Head of caudate nucleus (tissue), 42 donors: ENCODE data around the gene COMMD6.
A peak's percentile ranks its signal among the peaks of the same experiment; 100 is the strongest.

ENCODE experiments used
- DNase-seq, 42 donors: peaks; one replicate each; pipeline versions ENCODE4 v3.0.0 to v3.0.0-alpha.2; 2020 to 2021; ENCODE audit warnings: mixed read lengths in 7 of 42
- intact Hi-C: fragments of 100-400 bp; cut with DNase I; formaldehyde crosslinking; loops from one replicate; pipeline ENCODE4 v1.15.0; 2022

COMMD6 gene

DNA sequence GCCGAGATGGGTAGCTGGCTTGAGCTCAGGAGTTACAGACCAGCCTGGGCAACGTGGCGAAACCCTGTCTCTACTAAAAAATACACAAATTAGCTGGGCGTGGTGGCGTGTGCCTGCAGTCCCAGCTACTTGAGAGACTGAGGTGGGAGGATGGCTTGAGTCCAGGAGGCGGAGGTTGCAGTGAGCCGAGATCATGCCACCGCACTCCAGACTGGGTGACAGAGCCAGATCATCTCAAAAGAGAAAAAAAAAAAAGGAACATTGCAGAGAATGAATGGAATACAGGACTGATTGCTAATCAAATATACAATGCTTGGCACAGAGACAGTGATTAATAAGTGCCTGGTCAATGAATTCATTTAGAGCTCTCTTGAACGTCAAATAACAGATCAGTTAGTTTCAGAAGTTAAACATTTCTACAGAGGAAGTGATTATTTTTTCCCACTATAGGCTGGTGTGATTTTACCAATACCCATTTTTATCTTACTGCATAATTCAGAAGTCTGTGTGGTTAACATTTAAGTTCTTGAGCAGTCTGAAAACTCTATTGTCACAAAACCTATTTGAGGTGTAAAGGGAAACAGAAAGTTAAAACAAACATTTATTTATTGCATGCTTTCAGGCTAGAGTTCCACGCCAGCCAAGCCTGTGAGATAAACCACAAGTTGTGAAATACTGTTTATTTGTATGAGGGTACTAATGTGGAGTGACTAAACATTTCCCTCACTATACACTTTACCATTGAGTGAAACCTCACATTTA lies 48.0 kb downstream of the COMMD6 start:
- intact Hi-C loops = loop anchor here (10.0 kb wide), 1 partner anchor 115 kb away; no protein-coding TSS in a partner anchor
- no peak for DNase-seq

DNA sequence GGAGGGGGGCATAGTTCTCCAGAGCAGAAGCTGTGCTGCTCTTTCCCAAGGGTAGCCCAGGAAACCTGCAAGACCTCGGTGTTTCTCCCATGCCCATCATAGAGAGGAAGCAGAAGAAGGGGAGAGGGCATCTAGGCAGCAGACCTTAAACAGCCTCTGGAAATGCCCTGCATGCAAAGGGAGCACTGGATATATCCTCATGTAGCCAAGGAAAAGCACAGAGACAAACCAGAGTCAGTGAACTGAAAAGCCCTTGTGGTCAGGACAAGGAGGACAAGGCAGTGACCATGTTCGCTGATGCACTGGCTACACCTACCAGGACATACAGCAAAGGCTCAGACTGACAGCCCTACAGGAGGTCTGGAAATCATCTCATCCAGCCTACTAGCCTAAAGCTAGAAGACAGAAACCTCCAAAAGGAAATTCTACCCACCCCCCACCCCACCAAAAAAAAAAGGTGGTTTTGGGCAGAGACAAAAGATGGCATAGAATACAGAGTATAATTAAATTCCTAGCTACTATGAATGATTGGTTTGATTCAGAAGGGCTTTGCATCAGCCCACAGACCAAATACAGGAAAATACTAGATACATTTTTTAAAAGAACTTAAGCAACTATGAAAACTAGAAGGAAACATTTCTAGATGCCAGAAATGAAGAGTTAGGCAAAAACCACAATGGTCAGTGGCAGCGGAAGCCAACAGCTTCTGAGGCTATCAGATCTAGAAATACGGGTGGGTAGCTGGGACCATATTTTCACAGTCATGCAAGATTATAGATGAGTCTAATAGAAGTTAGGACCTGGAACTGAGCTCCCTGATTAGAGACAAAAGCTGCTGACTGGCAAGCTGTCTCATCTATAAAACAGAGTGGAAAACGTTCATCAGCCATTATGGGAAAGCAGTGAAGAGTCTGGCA lies 51.2 kb downstream of the COMMD6 start:
- intact Hi-C loops = loop anchor here (10.0 kb wide), 1 partner anchor 112 kb away; no protein-coding TSS in a partner anchor
- no peak for DNase-seq

DNA sequence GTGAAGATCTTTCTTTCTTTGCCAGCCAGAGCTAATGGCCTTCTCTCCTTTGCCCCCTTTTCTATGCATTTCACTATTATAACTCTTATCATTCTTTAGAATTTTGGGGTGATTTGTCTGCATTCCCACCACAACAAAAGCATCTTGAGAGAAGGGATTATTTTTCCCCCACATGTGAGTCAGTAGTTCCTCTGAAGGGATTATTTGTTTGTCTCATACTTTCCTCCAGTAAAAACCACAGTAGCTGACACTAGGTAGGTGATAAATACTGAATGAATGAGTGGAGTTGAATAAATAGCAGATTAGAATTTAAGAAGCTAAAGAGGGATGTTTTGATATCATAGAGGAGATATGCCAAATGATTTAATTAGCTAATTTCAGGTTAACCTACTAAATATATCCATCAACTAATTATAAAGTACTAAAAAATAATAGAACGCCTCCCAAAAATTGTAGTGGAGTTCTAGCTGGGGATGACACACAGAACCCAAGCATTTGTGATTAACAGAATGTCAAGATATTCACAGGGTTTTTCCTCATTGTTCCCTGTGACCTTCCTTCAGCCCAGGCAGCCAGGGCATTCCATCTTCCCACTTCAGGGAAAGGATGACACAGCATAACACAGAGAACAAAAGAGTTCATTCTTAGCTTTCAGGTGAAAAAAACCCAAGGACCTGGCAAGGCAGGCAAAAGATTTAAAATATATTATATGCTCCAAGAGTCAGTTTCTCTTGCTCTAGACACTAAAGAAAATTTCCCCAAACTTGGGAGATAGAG lies 52.2 kb downstream of the COMMD6 start:
- intact Hi-C loops = loop anchor here (10.0 kb wide), 1 partner anchor 111 kb away; no protein-coding TSS in a partner anchor
- no peak for DNase-seq

DNA sequence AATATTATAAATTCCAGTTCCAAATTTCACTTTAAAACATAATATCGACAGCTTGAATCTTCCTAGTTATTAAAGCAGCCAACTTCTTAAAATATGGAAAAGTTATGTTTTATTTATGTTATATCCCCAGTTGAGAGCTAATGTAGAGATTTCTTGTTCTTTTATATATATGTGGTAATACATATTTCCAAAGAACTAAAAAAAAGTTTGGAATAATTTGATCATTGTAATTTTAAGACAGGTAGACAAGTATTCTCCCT lies 54.9 kb downstream of the COMMD6 start:
- intact Hi-C loops = loop anchor here (5.0 to 10.0 kb wide), 2 partner anchors 65 to 108 kb away; partner anchors contain the start of gene UCHL3
- DNase-seq = no peak

DNA sequence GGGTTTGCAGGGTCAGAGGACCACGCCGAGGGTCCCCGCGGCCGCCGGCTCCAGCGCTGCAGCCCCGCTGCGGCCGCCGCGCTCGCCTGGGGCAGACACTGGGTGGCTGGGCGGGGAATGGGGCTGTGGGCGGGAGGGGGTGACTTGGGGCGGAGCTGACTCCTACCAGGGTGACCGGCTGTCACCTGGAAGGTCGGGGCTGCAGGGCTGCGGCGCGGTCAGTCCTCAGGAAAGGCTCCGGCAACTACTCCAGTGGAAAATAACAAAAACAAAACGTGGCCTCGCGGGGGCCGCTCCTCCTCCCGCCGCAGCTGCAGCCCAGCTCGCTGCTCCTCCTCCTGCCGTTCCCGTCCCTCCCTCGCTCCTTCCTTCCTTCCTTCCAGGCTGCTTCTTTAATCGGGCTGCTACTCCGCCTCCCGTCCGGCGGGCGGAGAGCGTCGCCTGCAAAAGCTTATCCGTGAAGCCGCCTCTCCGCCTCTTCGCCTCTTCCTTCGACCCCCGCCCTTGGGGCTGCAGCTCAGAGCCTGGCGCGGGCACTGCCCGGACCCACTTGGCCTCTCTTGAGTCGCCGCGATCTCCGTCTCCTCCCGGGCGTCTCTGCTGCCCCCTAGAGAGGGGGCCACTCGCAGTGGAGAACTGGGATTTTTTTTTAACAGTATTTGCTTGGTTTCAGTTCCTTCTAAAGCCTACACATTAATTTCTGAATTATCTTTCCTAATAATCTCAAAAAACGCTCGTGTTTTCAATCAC lies 55.4 kb downstream of the COMMD6 start, which contains the start of gene TBC1D4:
TBC1D4 (minus strand) TSS at position 100 of the 750 bp plus-strand sequence. CDS start 402 bp downstream, outside the sequence.
- peak; percentile 49 to 91 (median 84) for DNase-seq
- intact Hi-C loops = loop anchor here (5.0 to 10.0 kb wide), 2 partner anchors 65 to 107 kb away; partner anchors contain the start of gene UCHL3

DNA sequence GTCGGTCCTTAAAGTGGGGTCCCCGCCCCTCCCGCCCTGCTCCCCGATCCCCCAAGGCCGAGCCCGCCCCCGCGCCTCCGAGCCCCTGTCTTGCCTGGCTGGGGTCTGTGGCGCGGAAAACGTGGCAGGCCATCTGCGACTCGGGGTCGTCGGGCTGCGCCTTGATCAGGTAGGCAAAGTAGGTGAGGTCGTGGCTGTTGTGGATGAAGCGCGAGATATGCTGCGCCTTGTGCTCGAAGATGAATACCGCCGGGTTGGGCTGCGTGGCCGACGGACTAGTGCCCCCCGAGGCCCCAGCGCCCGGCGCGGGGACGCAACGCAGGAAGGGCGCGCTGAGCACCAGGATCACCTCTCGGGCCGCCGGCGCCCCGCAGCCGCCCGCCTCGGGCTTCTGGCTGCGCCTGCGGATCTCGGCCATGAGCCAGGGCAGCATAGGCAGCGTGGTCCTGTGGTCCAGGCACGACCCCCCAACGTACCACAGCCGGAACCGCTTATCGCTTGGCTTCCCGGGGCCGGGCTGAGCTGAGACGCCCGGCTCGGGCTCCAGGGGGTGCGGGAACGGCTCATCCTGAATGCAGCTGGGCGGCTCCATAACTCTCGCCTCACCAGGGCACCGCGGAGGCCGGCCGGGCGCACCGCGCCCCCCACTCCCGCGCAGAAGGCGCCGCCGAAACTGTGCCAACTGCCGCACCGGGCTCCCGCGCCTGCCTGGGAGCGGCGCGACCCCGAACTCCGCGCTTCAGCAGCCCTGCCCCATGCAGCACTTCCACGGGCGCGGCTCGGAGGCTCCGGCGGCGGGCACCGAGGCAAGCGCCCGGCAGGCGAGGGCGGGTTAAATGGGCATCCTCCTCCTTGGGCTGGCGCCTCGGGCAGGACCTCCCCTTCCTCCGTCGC lies 56.2 kb downstream of the COMMD6 start:
- intact Hi-C loops = loop anchor here (5.0 to 10.0 kb wide), 2 partner anchors 66 to 107 kb away; partner anchors contain the start of gene UCHL3
- peak in 36 of 42 donors; percentile 10 to 65 (median 32) for DNase-seq

DNA sequence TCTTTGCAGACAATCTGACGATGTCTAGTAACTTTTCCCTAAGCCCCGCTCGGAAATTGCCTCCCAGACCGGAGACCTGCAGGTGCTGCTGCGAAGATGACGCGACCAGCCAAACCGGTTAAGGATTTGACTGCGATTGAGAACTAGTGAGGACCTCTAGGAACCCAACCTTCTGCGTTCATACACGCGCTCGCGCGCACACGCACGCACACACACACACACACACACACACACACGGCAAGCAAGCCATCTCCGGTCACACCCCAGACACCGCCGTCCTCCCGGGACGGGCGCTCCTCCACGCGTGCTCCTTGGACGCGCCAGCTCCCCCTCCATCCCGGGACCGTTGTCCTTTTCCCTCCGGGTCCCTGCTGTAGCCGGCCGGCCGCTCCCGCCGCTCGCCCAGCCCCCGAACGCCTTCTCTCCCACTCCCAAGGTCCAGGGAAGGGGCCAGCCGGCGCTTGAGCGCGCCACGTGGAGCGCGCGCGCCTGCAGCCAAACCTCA lies 56.9 kb downstream of the COMMD6 start:
- peak; percentile 14 to 77 (median 48) for DNase-seq
- intact Hi-C loops = loop anchor here (5.0 to 10.0 kb wide), 2 partner anchors 67 to 106 kb away; partner anchors contain the start of gene UCHL3

DNA sequence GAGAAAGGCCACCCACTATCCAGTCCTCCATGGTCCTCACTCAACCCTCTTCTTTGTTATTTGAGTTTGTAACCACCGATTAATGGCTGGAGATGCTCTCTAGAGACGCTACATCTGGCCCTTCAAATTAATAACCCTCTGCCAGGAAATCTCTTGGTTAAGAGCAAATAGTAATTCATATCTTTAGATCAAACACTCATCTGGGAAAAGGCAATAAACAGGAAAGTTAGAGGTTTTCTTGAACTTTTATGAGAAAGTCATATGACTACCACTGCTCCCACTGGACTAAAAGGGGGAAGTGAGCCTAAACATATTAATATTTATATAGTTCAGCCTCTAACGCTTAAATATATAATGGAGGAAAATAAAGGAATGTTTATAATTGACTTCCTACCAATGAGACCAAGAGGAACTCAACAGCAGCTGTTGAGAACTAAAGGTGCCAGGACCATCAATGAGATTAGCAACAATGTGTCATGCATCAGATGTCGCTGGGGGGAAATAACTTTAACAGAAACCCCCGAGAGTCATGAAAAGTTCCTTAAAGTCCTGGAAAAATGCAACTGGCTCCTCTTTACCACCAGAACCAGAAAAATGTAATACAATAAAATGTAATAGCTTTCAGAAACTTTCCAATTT lies 58.4 kb downstream of the COMMD6 start:
- no peak for DNase-seq
- intact Hi-C loops = no loop called here

DNA sequence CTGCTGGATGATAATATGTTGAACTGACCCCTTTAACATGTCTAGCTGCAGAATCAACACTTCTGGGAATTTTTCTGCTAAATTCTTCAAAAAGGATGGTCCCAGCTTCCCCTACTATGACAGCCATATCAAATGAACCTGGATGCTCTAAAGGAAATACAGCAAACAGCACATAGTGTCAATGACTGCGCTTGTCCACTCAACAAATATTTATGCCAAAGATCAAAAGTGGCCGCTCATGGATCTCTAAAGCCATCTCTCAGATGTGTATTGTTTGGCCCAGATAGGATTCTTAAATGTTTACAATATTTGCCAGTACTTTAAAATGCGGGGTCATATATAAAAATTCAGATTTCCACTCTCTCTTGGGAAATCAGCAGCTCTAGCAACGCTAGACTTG lies 59.0 kb downstream of the COMMD6 start:
- DNase-seq = no peak
- intact Hi-C loops = no loop called here
